ENCODE results near the gene ZFP28. TPM values are rescaled to one million over a fixed set of nuclear protein-coding genes. Genes with fewer than 3 reads are reported as not detected.

ZFP28 gene
- total RNA-seq, 1 experiment from 2014 or later = 4.6 TPM

DNA sequence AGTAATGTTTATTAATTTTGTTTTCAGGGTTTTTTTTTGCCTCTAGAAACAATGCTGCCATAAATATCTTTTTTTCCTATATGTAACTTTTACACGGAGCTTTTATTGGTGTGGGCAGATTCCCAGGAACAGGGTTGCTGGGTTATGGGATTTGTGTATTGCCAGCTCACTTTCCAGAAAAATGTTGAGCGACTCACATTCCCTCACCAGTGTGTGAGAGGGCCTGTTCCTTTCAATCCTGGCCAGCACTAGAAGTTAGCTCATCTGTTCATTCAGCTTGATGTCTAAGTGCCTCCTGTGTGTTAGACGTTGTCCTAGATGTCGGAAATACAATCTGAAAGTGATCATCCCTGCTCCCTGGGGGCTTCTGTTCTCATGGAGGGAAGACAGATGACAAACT lies 58.9 kb downstream of the ZFP28 start:
- peaks cover 11% of the 10 kb centered on the region for H3K4me1 Mint-ChIP-seq
- peaks cover 29% of the 10 kb centered on the region for H3K9me3 Mint-ChIP-seq
- no peak overlapping the region for H3K27ac Mint-ChIP-seq
- ChIA-PET POLR2A (no interaction called here), CTCF (no interaction called here)
- H3K4me3 Mint-ChIP-seq = no peak overlapping the region
- ATAC-seq = no peak
- TF ChIP-seq SMAD3 (CRISPR knock-in tag; IDR thresholded peaks at IDR 0.05; ENCODE audit: borderline replicate concordance) = no peak
- TF ChIP-seq ZNF263 (CRISPR knock-in tag; IDR thresholded peaks at IDR 0.05; ENCODE audit: low read depth) = no peak
- TF ChIP-seq TCF7 (CRISPR knock-in tag; IDR thresholded peaks at IDR 0.05; ENCODE audit: low read depth) = no peak
- TF ChIP-seq EMX1 (CRISPR knock-in tag; IDR thresholded peaks at IDR 0.05) = no peak
- no peak for TF ChIP-seq TP53 (CRISPR knock-in tag; IDR thresholded peaks at IDR 0.05)
- TF ChIP-seq NFYB (CRISPR knock-in tag; conservative IDR thresholded peaks at IDR 0.05; ENCODE audit: low read depth) = no peak
- H3K27me3 Mint-ChIP-seq (ENCODE audit: low read depth) = peaks cover 14% of the 10 kb centered on the region
- H3K36me3 Mint-ChIP-seq = peaks cover 34% of the 10 kb centered on the region
- DNase-seq (ENCODE audit: low spot score) = no peak

DNA sequence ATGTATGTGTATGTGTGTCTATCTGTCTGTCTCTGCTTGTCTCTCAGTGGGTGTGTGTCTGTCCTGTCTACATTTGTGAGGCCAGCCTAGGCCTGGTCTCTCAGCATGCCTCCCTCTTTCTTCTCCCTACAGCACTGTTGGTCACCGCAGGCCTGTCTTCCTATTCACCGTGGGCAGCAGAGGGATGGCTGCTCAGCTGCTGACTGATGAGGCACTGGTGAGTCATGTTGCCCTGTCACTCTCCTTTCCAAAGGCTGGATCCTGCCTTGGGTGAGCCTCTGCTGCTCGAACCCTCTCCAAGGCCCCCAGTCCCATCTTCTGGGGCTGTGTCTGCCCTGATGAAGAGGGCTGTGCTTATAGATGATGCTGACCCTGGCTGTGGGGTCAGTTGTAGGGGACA lies 62.6 kb downstream of the ZFP28 start:
- no peak for TF ChIP-seq ZNF138 (CRISPR knock-in tag; conservative IDR thresholded peaks at IDR 0.05)
- no peak for TF ChIP-seq NR2C2 (CRISPR knock-in tag; IDR thresholded peaks at IDR 0.05)
- TF ChIP-seq PRRX2 (CRISPR knock-in tag; IDR thresholded peaks at IDR 0.05) = no peak
- TF ChIP-seq FOXP1 (CRISPR knock-in tag; IDR thresholded peaks at IDR 0.05; ENCODE audit: borderline replicate concordance) = no peak
- TF ChIP-seq, protein P1, sequence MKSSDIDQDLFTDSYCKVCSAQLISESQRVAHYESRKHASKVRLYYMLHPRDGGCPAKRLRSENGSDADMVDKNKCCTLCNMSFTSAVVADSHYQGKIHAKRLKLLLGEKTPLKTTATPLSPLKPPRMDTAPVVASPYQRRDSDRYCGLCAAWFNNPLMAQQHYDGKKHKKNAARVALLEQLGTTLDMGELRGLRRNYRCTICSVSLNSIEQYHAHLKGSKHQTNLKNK (CRISPR knock-in tag; IDR thresholded peaks at IDR 0.05) = no peak
- TF ChIP-seq FOXJ3 (CRISPR knock-in tag; IDR thresholded peaks at IDR 0.05; ENCODE audit: borderline replicate concordance) = no peak
- no peak for TF ChIP-seq OVOL2 (CRISPR knock-in tag; IDR thresholded peaks at IDR 0.05; ENCODE audit: borderline replicate concordance)
- TF ChIP-seq ZNF121 (CRISPR knock-in tag; IDR thresholded peaks at IDR 0.05) = no peak
- TF ChIP-seq KAT7 (CRISPR knock-in tag; IDR thresholded peaks at IDR 0.05; ENCODE audit: borderline replicate concordance) = no peak
- no peak for TF ChIP-seq ATF1 (CRISPR knock-in tag; IDR thresholded peaks at IDR 0.05)
- no peak for TF ChIP-seq NFYB (CRISPR knock-in tag; conservative IDR thresholded peaks at IDR 0.05; ENCODE audit: low read depth)
- TF ChIP-seq, protein P2, sequence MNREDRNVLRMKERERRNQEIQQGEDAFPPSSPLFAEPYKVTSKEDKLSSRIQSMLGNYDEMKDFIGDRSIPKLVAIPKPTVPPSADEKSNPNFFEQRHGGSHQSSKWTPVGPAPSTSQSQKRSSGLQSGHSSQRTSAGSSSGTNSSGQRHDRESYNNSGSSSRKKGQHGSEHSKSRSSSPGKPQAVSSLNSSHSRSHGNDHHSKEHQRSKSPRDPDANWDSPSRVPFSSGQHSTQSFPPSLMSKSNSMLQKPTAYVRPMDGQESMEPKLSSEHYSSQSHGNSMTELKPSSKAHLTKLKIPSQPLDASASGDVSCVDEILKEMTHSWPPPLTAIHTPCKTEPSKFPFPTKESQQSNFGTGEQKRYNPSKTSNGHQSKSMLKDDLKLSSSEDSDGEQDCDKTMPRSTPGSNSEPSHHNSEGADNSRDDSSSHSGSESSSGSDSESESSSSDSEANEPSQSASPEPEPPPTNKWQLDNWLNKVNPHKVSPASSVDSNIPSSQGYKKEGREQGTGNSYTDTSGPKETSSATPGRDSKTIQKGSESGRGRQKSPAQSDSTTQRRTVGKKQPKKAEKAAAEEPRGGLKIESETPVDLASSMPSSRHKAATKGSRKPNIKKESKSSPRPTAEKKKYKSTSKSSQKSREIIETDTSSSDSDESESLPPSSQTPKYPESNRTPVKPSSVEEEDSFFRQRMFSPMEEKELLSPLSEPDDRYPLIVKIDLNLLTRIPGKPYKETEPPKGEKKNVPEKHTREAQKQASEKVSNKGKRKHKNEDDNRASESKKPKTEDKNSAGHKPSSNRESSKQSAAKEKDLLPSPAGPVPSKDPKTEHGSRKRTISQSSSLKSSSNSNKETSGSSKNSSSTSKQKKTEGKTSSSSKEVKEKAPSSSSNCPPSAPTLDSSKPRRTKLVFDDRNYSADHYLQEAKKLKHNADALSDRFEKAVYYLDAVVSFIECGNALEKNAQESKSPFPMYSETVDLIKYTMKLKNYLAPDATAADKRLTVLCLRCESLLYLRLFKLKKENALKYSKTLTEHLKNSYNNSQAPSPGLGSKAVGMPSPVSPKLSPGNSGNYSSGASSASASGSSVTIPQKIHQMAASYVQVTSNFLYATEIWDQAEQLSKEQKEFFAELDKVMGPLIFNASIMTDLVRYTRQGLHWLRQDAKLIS (CRISPR knock-in tag; IDR thresholded peaks at IDR 0.05; ENCODE audit: borderline replicate concordance) = no peak
- TF ChIP-seq, protein P3, sequence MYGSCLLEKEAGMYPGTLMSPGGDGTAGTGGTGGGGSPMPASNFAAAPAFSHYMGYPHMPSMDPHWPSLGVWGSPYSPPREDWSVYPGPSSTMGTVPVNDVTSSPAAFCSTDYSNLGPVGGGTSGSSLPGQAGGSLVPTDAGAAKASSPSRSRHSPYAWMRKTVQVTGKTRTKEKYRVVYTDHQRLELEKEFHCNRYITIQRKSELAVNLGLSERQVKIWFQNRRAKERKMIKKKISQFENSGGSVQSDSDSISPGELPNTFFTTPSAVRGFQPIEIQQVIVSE (CRISPR knock-in tag; IDR thresholded peaks at IDR 0.05; ENCODE audit: borderline replicate concordance) = no peak
- TF ChIP-seq, protein P4, sequence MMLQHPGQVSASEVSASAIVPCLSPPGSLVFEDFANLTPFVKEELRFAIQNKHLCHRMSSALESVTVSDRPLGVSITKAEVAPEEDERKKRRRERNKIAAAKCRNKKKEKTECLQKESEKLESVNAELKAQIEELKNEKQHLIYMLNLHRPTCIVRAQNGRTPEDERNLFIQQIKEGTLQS (CRISPR knock-in tag; conservative IDR thresholded peaks at IDR 0.05) = no peak
- TF ChIP-seq TP53 (CRISPR knock-in tag; IDR thresholded peaks at IDR 0.05) = no peak
- Mint-ChIP-seq H3K27me3 (ENCODE audit: low read depth) (no peaks in the 10 kb centered on the region), H3K9me3 (peaks cover 50% of the 10 kb centered on the region), H3K4me3 (no peak overlapping the region), H3K4me1 (no peaks in the 10 kb centered on the region; the same call in 1 of the 2 replicates), H3K27ac (no peak overlapping the region), H3K36me3 (peaks cover 60% of the 10 kb centered on the region)
- DNase-seq (ENCODE audit: low spot score) = no peak
- ChIA-PET CTCF (no interaction called here), POLR2A (no interaction called here)
- no peak for ATAC-seq

GRCh38 chr19:56603829-56604228 lies 65.1 kb downstream of the ZFP28 start:
- Mint-ChIP-seq H3K27me3 (ENCODE audit: low read depth) (no peaks in the 10 kb centered on the region; the same call in 1 of the 2 replicates), H3K4me3 (no peak overlapping the region), H3K36me3 (peaks cover 68% of the 10 kb centered on the region), H3K9me3 (peaks cover 66% of the 10 kb centered on the region), H3K27ac (no peak overlapping the region), H3K4me1 (no peaks in the 10 kb centered on the region)
- DNase-seq (ENCODE audit: low spot score) = no peak
- ChIA-PET CTCF (no interaction called here), POLR2A (no interaction called here)
- no peak for ATAC-seq
- TF ChIP-seq ZNF121 (CRISPR knock-in tag; IDR thresholded peaks at IDR 0.05) (no peak), ZNF263 (CRISPR knock-in tag; IDR thresholded peaks at IDR 0.05; ENCODE audit: low read depth) (no peak), JUN (CRISPR knock-in tag; IDR thresholded peaks at IDR 0.05) (no peak), ATF2 (CRISPR knock-in tag; IDR thresholded peaks at IDR 0.05; ENCODE audit: borderline replicate concordance, low read depth) (no peak), KAT7 (CRISPR knock-in tag; IDR thresholded peaks at IDR 0.05; ENCODE audit: borderline replicate concordance) (no peak)
- TF ChIP-seq, protein P5, sequence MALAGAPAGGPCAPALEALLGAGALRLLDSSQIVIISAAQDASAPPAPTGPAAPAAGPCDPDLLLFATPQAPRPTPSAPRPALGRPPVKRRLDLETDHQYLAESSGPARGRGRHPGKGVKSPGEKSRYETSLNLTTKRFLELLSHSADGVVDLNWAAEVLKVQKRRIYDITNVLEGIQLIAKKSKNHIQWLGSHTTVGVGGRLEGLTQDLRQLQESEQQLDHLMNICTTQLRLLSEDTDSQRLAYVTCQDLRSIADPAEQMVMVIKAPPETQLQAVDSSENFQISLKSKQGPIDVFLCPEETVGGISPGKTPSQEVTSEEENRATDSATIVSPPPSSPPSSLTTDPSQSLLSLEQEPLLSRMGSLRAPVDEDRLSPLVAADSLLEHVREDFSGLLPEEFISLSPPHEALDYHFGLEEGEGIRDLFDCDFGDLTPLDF (CRISPR knock-in tag; IDR thresholded peaks at IDR 0.05) = no peak
- TF ChIP-seq, protein P6, sequence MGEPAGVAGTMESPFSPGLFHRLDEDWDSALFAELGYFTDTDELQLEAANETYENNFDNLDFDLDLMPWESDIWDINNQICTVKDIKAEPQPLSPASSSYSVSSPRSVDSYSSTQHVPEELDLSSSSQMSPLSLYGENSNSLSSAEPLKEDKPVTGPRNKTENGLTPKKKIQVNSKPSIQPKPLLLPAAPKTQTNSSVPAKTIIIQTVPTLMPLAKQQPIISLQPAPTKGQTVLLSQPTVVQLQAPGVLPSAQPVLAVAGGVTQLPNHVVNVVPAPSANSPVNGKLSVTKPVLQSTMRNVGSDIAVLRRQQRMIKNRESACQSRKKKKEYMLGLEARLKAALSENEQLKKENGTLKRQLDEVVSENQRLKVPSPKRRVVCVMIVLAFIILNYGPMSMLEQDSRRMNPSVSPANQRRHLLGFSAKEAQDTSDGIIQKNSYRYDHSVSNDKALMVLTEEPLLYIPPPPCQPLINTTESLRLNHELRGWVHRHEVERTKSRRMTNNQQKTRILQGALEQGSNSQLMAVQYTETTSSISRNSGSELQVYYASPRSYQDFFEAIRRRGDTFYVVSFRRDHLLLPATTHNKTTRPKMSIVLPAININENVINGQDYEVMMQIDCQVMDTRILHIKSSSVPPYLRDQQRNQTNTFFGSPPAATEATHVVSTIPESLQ (CRISPR knock-in tag; IDR thresholded peaks at IDR 0.05) = no peak
